CD1c-positive myeloid dendritic cell (primary cell): ENCODE measurements around the gene FBXL2.
"Not testable (repeated sequence)": the region's sequence is repeated elsewhere in the genome, so short reads cannot be mapped to it uniquely, and the experiment has no call there.

Experiments
- DNase-seq: peaks from one replicate; pipeline ENCODE4 v3.0.0-alpha.2; 2016; ENCODE audit errors: extremely low spot score

The FBXL2 gene

GRCh38 chr3:33428734-33429133, 151.5 kb downstream of the FBXL2 start:
- peak; percentile 47 for DNase-seq

GRCh38 chr3:33429306-33429705, 152.1 kb downstream of the FBXL2 start:
- DNase-seq = not testable (repeated sequence)

- no peak for DNase-seq
These were observed 152.8 kb downstream of the FBXL2 start for GRCh38 chr3:33430061-33430460.

GRCh38 chr3:33430571-33430970, 153.3 kb downstream of the FBXL2 start:
- DNase-seq = no peak

- no peak for DNase-seq
These were observed 156.6 kb downstream of the FBXL2 start for GRCh38 chr3:33433843-33434242.
